ENCODE measurements around the gene PLCD3.
A peak's percentile ranks its signal among the peaks of the same experiment; 100 is the strongest.

Gene PLCD3

GRCh38 chr17:45131616-45132319 is 547 bp downstream of the PLCD3 start:
- no peaks in the 10 kb centered on the region for H3K36me3 ChIP-seq
- H3K4me1 ChIP-seq, result no peaks in the 10 kb centered on the region
- no peaks in the 10 kb centered on the region for H3K9me3 ChIP-seq
- DNase-seq, result peak; percentile 75
- peak; percentile 81 for TF ChIP-seq CTCF (IDR thresholded peaks at IDR 0.05; ENCODE audit: low read depth, low read length)
- peak overlapping the region; percentile 62 for H3K4me3 ChIP-seq (ENCODE audit: low read depth, low read length)
- H3K27me3 ChIP-seq, result no peaks in the 10 kb centered on the region

- no peaks in the 10 kb centered on the region for H3K36me3 ChIP-seq
- no peak for DNase-seq
- no peaks in the 10 kb centered on the region for H3K27me3 ChIP-seq
- H3K4me3 ChIP-seq (ENCODE audit: low read depth, low read length), result no peak overlapping the region
- no peaks in the 10 kb centered on the region for H3K4me1 ChIP-seq
- H3K9me3 ChIP-seq, result no peaks in the 10 kb centered on the region
- no peak for TF ChIP-seq CTCF (IDR thresholded peaks at IDR 0.05; ENCODE audit: low read depth, low read length)
These were observed 1.4 kb downstream of the PLCD3 start for GRCh38 chr17:45130681-45131615.

- DNase-seq, result no peak
- H3K9me3 ChIP-seq, result no peaks in the 10 kb centered on the region
- H3K27me3 ChIP-seq, result no peaks in the 10 kb centered on the region
- no peak for TF ChIP-seq CTCF (IDR thresholded peaks at IDR 0.05; ENCODE audit: low read depth, low read length)
- no peaks in the 10 kb centered on the region for H3K36me3 ChIP-seq
- H3K4me1 ChIP-seq, result no peaks in the 10 kb centered on the region
- no peak overlapping the region for H3K4me3 ChIP-seq (ENCODE audit: low read depth, low read length)
These were observed 2.2 kb downstream of the PLCD3 start for GRCh38 chr17:45129940-45130680.

- H3K4me1 ChIP-seq, result peaks cover 2% of the 10 kb centered on the region
- DNase-seq, result no peak
- H3K36me3 ChIP-seq, result no peaks in the 10 kb centered on the region
- H3K27me3 ChIP-seq, result no peaks in the 10 kb centered on the region
- no peak overlapping the region for H3K4me3 ChIP-seq (ENCODE audit: low read depth, low read length)
- no peaks in the 10 kb centered on the region for H3K9me3 ChIP-seq
- no peak for TF ChIP-seq CTCF (IDR thresholded peaks at IDR 0.05; ENCODE audit: low read depth, low read length)
These were observed 2.8 kb downstream of the PLCD3 start for GRCh38 chr17:45129426-45129939.

- TF ChIP-seq CTCF (IDR thresholded peaks at IDR 0.05; ENCODE audit: low read depth, low read length), result no peak
- Histone ChIP-seq H3K9me3 (no peaks in the 10 kb centered on the region), H3K4me3 (ENCODE audit: low read depth, low read length) (no peak overlapping the region), H3K36me3 (no peaks in the 10 kb centered on the region), H3K4me1 (peaks cover 7% of the 10 kb centered on the region), H3K27me3 (no peaks in the 10 kb centered on the region)
- no peak for DNase-seq
These were observed 3.3 kb downstream of the PLCD3 start for GRCh38 chr17:45128989-45129388.

Data from BE2C (cell line).